ENCODE data around the gene HMSD. TPM values are rescaled to one million over a fixed set of nuclear protein-coding genes. Genes with fewer than 3 reads are reported as not detected.
"Not testable (repeated sequence)": the region's sequence is repeated elsewhere in the genome, so short reads cannot be mapped to it uniquely, and the experiment has no call there.

The HMSD gene
- total RNA-seq, 5 donors from 2014 or later (not counting 1 experiment from before 2014, with no cell fraction given), result 0.53 to 1.8 (median 1.6) TPM; not detected in 2

GRCh38 chr18:63908858-63909257 is 40.2 kb upstream of the HMSD start:
- POLR2A ChIA-PET, result no interaction called here
- peaks cover 15 to 29% of the 10 kb centered on the region in 2 donors for H3K27me3 Mint-ChIP-seq
- no peaks in the 10 kb centered on the region for H3K4me1 Mint-ChIP-seq
- Histone ChIP-seq H3K4me3 (ENCODE audit: control insufficient read depth in 1 of 2, extremely low read depth in 1 of 2, low read length in 1 of 2) (no peak overlapping the region), H3K4me1 (ENCODE audit: control insufficient read depth in 1 of 2, extremely low read depth in 1 of 2, insufficient read depth in 2 of 2, low read length in 2 of 2) (no peaks in the 10 kb centered on the region), H3K9me3 (no peaks in the 10 kb centered on the region), H3K27ac (ENCODE audit: low read length) (no peak overlapping the region), H3K36me3 (ENCODE audit: control insufficient read depth in 2 of 2, extremely low read depth in 1 of 2, insufficient read depth in 1 of 2, low read length in 1 of 2) (no peaks in the 10 kb centered on the region), H3K27me3 (replicated peaks in 1 of 2; ENCODE audit: control insufficient read depth in 2 of 2, extremely low read depth in 1 of 2, insufficient read depth in 2 of 2, low read length in 1 of 2) (peaks cover 0 to 2% of the 10 kb centered on the region in 2 experiments)
- CTCF ChIA-PET, result no interaction called here
- no peaks in the 10 kb centered on the region for H3K9me3 Mint-ChIP-seq
- no peaks in the 10 kb centered on the region for H3K36me3 Mint-ChIP-seq
- ATAC-seq (replicated peaks in 1 of 4) (no peak), DNase-seq (no peak)
- H3K4me3 Mint-ChIP-seq, result no peak overlapping the region
- H3K27ac Mint-ChIP-seq, result no peak overlapping the region
- no CpG with 5 or more reads among the region's 1 CpG for WGBS (ENCODE audit: insufficient coverage)

- Histone ChIP-seq H3K4me3 (ENCODE audit: control insufficient read depth in 1 of 2, extremely low read depth in 1 of 2, low read length in 1 of 2) (no peak overlapping the region), H3K27ac (ENCODE audit: low read length) (no peak overlapping the region), H3K4me1 (ENCODE audit: control insufficient read depth in 1 of 2, extremely low read depth in 1 of 2, insufficient read depth in 2 of 2, low read length in 2 of 2) (no peaks in the 10 kb centered on the region), H3K27me3 (replicated peaks in 1 of 2; ENCODE audit: control insufficient read depth in 2 of 2, extremely low read depth in 1 of 2, insufficient read depth in 2 of 2, low read length in 1 of 2) (peaks cover 0 to 2% of the 10 kb centered on the region in 2 experiments), H3K36me3 (ENCODE audit: control insufficient read depth in 2 of 2, extremely low read depth in 1 of 2, insufficient read depth in 1 of 2, low read length in 1 of 2) (no peaks in the 10 kb centered on the region), H3K9me3 (no peaks in the 10 kb centered on the region)
- no peak for DNase-seq
- Mint-ChIP-seq H3K36me3 (no peaks in the 10 kb centered on the region), H3K4me3 (no peak overlapping the region), H3K4me1 (no peaks in the 10 kb centered on the region), H3K9me3 (no peaks in the 10 kb centered on the region), H3K27me3 (peaks cover 24 to 31% of the 10 kb centered on the region in 2 donors), H3K27ac (no peak overlapping the region)
- POLR2A ChIA-PET, result no interaction called here
- CTCF ChIA-PET, result no interaction called here
- no peak for ATAC-seq (replicated peaks in 1 of 4)
- no CpG with 5 or more reads among the region's 2 CpGs for WGBS (ENCODE audit: insufficient coverage)
These were observed 39.2 kb upstream of the HMSD start for GRCh38 chr18:63909870-63910269.

- Histone ChIP-seq H3K4me1 (ENCODE audit: control insufficient read depth in 1 of 2, extremely low read depth in 1 of 2, insufficient read depth in 2 of 2, low read length in 2 of 2) (no peaks in the 10 kb centered on the region), H3K27me3 (replicated peaks in 1 of 2; ENCODE audit: control insufficient read depth in 2 of 2, extremely low read depth in 1 of 2, insufficient read depth in 2 of 2, low read length in 1 of 2) (no peaks in the 10 kb centered on the region), H3K9me3 (no peaks in the 10 kb centered on the region), H3K4me3 (ENCODE audit: control insufficient read depth in 1 of 2, extremely low read depth in 1 of 2, low read length in 1 of 2) (no peak overlapping the region), H3K27ac (ENCODE audit: low read length) (no peak overlapping the region), H3K36me3 (ENCODE audit: control insufficient read depth in 2 of 2, extremely low read depth in 1 of 2, insufficient read depth in 1 of 2, low read length in 1 of 2) (no peaks in the 10 kb centered on the region)
- peaks cover 37 to 39% of the 10 kb centered on the region in 2 donors for H3K27me3 Mint-ChIP-seq
- ChIA-PET POLR2A (no interaction called here), CTCF (no interaction called here)
- H3K4me1 Mint-ChIP-seq, result no peaks in the 10 kb centered on the region
- ATAC-seq (replicated peaks in 1 of 4) (no peak), DNase-seq (no peak)
- 70% methylated on average over 2 of the region's 5 CpGs for WGBS (ENCODE audit: insufficient coverage)
- no peaks in the 10 kb centered on the region for H3K9me3 Mint-ChIP-seq
- no peak overlapping the region for H3K27ac Mint-ChIP-seq
- no peaks in the 10 kb centered on the region for H3K36me3 Mint-ChIP-seq
- no peak overlapping the region for H3K4me3 Mint-ChIP-seq
These were observed 31.3 kb upstream of the HMSD start for GRCh38 chr18:63917817-63918216.

GRCh38 chr18:63922049-63922448 is 27.1 kb upstream of the HMSD start:
- H3K4me3 ChIP-seq (ENCODE audit: control insufficient read depth in 1 of 2, extremely low read depth in 1 of 2, low read length in 1 of 2), result no peak overlapping the region
- no peaks in the 10 kb centered on the region for H3K4me1 Mint-ChIP-seq
- H3K27me3 ChIP-seq (replicated peaks in 1 of 2; ENCODE audit: control insufficient read depth in 2 of 2, extremely low read depth in 1 of 2, insufficient read depth in 2 of 2, low read length in 1 of 2), result no peaks in the 10 kb centered on the region
- peaks cover 35 to 49% of the 10 kb centered on the region in 2 donors for H3K27me3 Mint-ChIP-seq
- ATAC-seq (replicated peaks in 1 of 4) (no peak), DNase-seq (no peak)
- H3K36me3 Mint-ChIP-seq, result no peaks in the 10 kb centered on the region
- ChIA-PET CTCF (interaction anchor here in 1 of 2 donors (0.9 kb wide), 1 partner anchor 404 kb away, joined by 4 read pairs; no protein-coding TSS in a partner anchor), POLR2A (no interaction called here)
- H3K4me3 Mint-ChIP-seq, result no peak overlapping the region
- WGBS (ENCODE audit: insufficient coverage), result no CpG with 5 or more reads among the region's 2 CpGs
- H3K27ac ChIP-seq (ENCODE audit: low read length), result no peak overlapping the region
- H3K4me1 ChIP-seq (ENCODE audit: control insufficient read depth in 1 of 2, extremely low read depth in 1 of 2, insufficient read depth in 2 of 2, low read length in 2 of 2), result no peaks in the 10 kb centered on the region
- no peaks in the 10 kb centered on the region for H3K9me3 Mint-ChIP-seq
- no peaks in the 10 kb centered on the region for H3K36me3 ChIP-seq (ENCODE audit: control insufficient read depth in 2 of 2, extremely low read depth in 1 of 2, insufficient read depth in 1 of 2, low read length in 1 of 2)
- H3K27ac Mint-ChIP-seq, result no peak overlapping the region
- no peaks in the 10 kb centered on the region for H3K9me3 ChIP-seq

GRCh38 chr18:63924551-63924950 is 24.6 kb upstream of the HMSD start:
- no CpG with 5 or more reads among the region's 1 CpG for WGBS (ENCODE audit: insufficient coverage)
- Mint-ChIP-seq H3K4me3 (no peak overlapping the region), H3K36me3 (no peaks in the 10 kb centered on the region), H3K4me1 (no peaks in the 10 kb centered on the region), H3K27ac (no peak overlapping the region), H3K27me3 (peaks cover 27 to 38% of the 10 kb centered on the region in 2 donors), H3K9me3 (no peaks in the 10 kb centered on the region)
- no peaks in the 10 kb centered on the region for H3K27me3 ChIP-seq (replicated peaks in 1 of 2; ENCODE audit: control insufficient read depth in 2 of 2, extremely low read depth in 1 of 2, insufficient read depth in 2 of 2, low read length in 1 of 2)
- ATAC-seq (replicated peaks in 1 of 4) (no peak), DNase-seq (no peak)
- no peaks in the 10 kb centered on the region for H3K4me1 ChIP-seq (ENCODE audit: control insufficient read depth in 1 of 2, extremely low read depth in 1 of 2, insufficient read depth in 2 of 2, low read length in 2 of 2)
- H3K9me3 ChIP-seq, result no peaks in the 10 kb centered on the region
- H3K4me3 ChIP-seq (ENCODE audit: control insufficient read depth in 1 of 2, extremely low read depth in 1 of 2, low read length in 1 of 2), result no peak overlapping the region
- CTCF ChIA-PET, result interaction anchor here in 1 of 2 donors (0.6 kb wide), 1 partner anchor 9 kb away, joined by 3 read pairs; no protein-coding TSS in a partner anchor
- no peaks in the 10 kb centered on the region for H3K36me3 ChIP-seq (ENCODE audit: control insufficient read depth in 2 of 2, extremely low read depth in 1 of 2, insufficient read depth in 1 of 2, low read length in 1 of 2)
- H3K27ac ChIP-seq (ENCODE audit: low read length), result no peak overlapping the region
- POLR2A ChIA-PET, result no interaction called here

GRCh38 chr18:63928331-63928730 is 20.8 kb upstream of the HMSD start:
- Mint-ChIP-seq H3K27me3 (peaks cover 15 to 33% of the 10 kb centered on the region in 2 donors), H3K4me3 (no peak overlapping the region), H3K27ac (no peak overlapping the region), H3K36me3 (no peaks in the 10 kb centered on the region), H3K9me3 (no peaks in the 10 kb centered on the region), H3K4me1 (no peaks in the 10 kb centered on the region)
- H3K4me3 ChIP-seq (ENCODE audit: control insufficient read depth in 1 of 2, extremely low read depth in 1 of 2, low read length in 1 of 2), result no peak overlapping the region
- CTCF ChIA-PET, result no interaction called here
- H3K4me1 ChIP-seq (ENCODE audit: control insufficient read depth in 1 of 2, extremely low read depth in 1 of 2, insufficient read depth in 2 of 2, low read length in 2 of 2), result no peaks in the 10 kb centered on the region
- H3K9me3 ChIP-seq, result no peaks in the 10 kb centered on the region
- no CpG with 5 or more reads among the region's 8 CpGs for WGBS (ENCODE audit: insufficient coverage)
- no peak for DNase-seq
- POLR2A ChIA-PET, result no interaction called here
- no peaks in the 10 kb centered on the region for H3K36me3 ChIP-seq (ENCODE audit: control insufficient read depth in 2 of 2, extremely low read depth in 1 of 2, insufficient read depth in 1 of 2, low read length in 1 of 2)
- no peak for ATAC-seq (replicated peaks in 1 of 4)
- no peak overlapping the region for H3K27ac ChIP-seq (ENCODE audit: low read length)
- no peaks in the 10 kb centered on the region for H3K27me3 ChIP-seq (replicated peaks in 1 of 2; ENCODE audit: control insufficient read depth in 2 of 2, extremely low read depth in 1 of 2, insufficient read depth in 2 of 2, low read length in 1 of 2)

- H3K27ac Mint-ChIP-seq; POLR2A ChIA-PET; H3K36me3 ChIP-seq (ENCODE audit: control insufficient read depth in 2 of 2, extremely low read depth in 1 of 2, insufficient read depth in 1 of 2, low read length in 1 of 2); H3K36me3 Mint-ChIP-seq; H3K9me3 Mint-ChIP-seq; H3K4me3 Mint-ChIP-seq; ATAC-seq (replicated peaks in 1 of 4); DNase-seq; H3K4me1 ChIP-seq (ENCODE audit: control insufficient read depth in 1 of 2, extremely low read depth in 1 of 2, insufficient read depth in 2 of 2, low read length in 2 of 2); H3K27ac ChIP-seq (ENCODE audit: low read length); H3K9me3 ChIP-seq; H3K4me3 ChIP-seq (ENCODE audit: control insufficient read depth in 1 of 2, extremely low read depth in 1 of 2, low read length in 1 of 2); H3K4me1 Mint-ChIP-seq; H3K27me3 ChIP-seq (replicated peaks in 1 of 2; ENCODE audit: control insufficient read depth in 2 of 2, extremely low read depth in 1 of 2, insufficient read depth in 2 of 2, low read length in 1 of 2): not testable (repeated sequence)
- H3K27me3 Mint-ChIP-seq, result peaks cover 11 to 26% of the 10 kb centered on the region in 2 donors
- CTCF ChIA-PET, result interaction anchor here in 1 of 2 donors (0.5 kb wide), 1 partner anchor 79 kb away, joined by 3 read pairs; no protein-coding TSS in a partner anchor
These were observed 19.7 kb upstream of the HMSD start for GRCh38 chr18:63929369-63929768.
